Natural killer cell (primary cell): ENCODE measurements around the gene NR1I3. TPM values are rescaled to one million over a fixed set of nuclear protein-coding genes. Genes with fewer than 3 reads are reported as not detected.

Experiments
- ATAC-seq, 3 donors: fragments of 150-1000 bp in 2 of 3; fragments of 200-7000 bp in 1 of 3; cut with Tn5 transposase; 1 replicate in 1 of 3; 2 replicates in 2 of 3; pipeline ENCODE4 v1.10.0; 2021; ENCODE audit warnings: mild to moderate bottlenecking in 2 of 3, moderate library complexity in 2 of 3
- DNase-seq, 2 donors: peaks; one replicate each; pipeline versions ENCODE4 v3.0.0 to v3.0.0-alpha.2; 2013 to 2021; ENCODE audit warnings: mixed read lengths in 1 of 2
- H3K27ac ChIP-seq: one replicate; pipeline ENCODE4 v1.5.1; 2013; ENCODE audit warnings: mild to moderate bottlenecking, low read length
- H3K27me3 ChIP-seq: one replicate; pipeline ENCODE4 v1.6.1; 2013; ENCODE audit warnings: low read length; ENCODE audit not compliant: control insufficient read depth, insufficient read depth
- H3K36me3 ChIP-seq: one replicate; pipeline ENCODE4 v1.6.1; 2013; ENCODE audit warnings: low read length; ENCODE audit not compliant: control insufficient read depth, insufficient read depth
- H3K4me1 ChIP-seq: one replicate; pipeline ENCODE4 v1.6.1; 2013; ENCODE audit warnings: low read length; ENCODE audit not compliant: control insufficient read depth, insufficient read depth
- H3K4me3 ChIP-seq: one replicate; pipeline ENCODE4 v1.5.1; 2013; ENCODE audit warnings: low read length
- H3K9me3 ChIP-seq: one replicate; pipeline ENCODE4 v1.6.1; 2013; ENCODE audit warnings: low read length; ENCODE audit not compliant: control insufficient read depth, insufficient read depth
- H3K27ac Mint-ChIP-seq, 2 donors: one replicate each; pipeline ENCODE4 v1.8.0; 2022; ENCODE audit warnings: mild to moderate bottlenecking in 2 of 2, mixed read lengths in 2 of 2, moderate library complexity in 1 of 2
- H3K27me3 Mint-ChIP-seq, 2 donors: one replicate each; pipeline ENCODE4 v1.8.0; 2022; ENCODE audit warnings: low read depth in 2 of 2, mixed read lengths in 2 of 2
- H3K36me3 Mint-ChIP-seq: one replicate; pipeline ENCODE4 v1.8.0; 2022; ENCODE audit warnings: mixed read lengths
- H3K4me1 Mint-ChIP-seq, 2 donors: one replicate each; pipeline ENCODE4 v1.8.0; 2022; ENCODE audit warnings: mixed read lengths in 2 of 2
- H3K4me3 Mint-ChIP-seq: one replicate; pipeline ENCODE4 v1.8.0; 2022; ENCODE audit warnings: mild to moderate bottlenecking, moderate library complexity, mixed read lengths
- H3K9me3 Mint-ChIP-seq, 2 donors: one replicate each; pipeline ENCODE4 v1.8.0; 2022; ENCODE audit warnings: mixed read lengths in 2 of 2
- CTCF ChIP-seq: fragments of 200-600 bp; IDR thresholded peaks from one replicate; pipeline ENCODE4 v1.8.0; 2022; ENCODE audit warnings: antibody characterized with exemption
- WGBS: methylation state at CpG from one replicate; pipeline ENCODE4 v1.1.7; 2013; ENCODE audit warnings: missing lambda C conversion rate; ENCODE audit not compliant: insufficient coverage; 5-methylcytosine and 5-hydroxymethylcytosine counted together
- intact Hi-C: fragments of 100-400 bp; cut with micrococcal nuclease; formaldehyde crosslinking; loops from one replicate; pipeline ENCODE4 v1.14.2; 2022
- total RNA-seq, 4 donors: library from RNA; stranded (reverse); fragments of 120-200 nt in 1 of 4; gene quantifications; one replicate each; pipeline versions ENCODE4 v1.2.3 to v1.2.4, GENCODE V29; 2013 to 2022

The NR1I3 gene, protein sequence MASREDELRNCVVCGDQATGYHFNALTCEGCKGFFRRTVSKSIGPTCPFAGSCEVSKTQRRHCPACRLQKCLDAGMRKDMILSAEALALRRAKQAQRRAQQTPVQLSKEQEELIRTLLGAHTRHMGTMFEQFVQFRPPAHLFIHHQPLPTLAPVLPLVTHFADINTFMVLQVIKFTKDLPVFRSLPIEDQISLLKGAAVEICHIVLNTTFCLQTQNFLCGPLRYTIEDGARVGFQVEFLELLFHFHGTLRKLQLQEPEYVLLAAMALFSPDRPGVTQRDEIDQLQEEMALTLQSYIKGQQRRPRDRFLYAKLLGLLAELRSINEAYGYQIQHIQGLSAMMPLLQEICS
- total RNA-seq, result not detected
- total RNA-seq (2013), result not detected

- ATAC-seq (no peak), DNase-seq (no peak)
- Mint-ChIP-seq H3K36me3 (no peaks in the 10 kb centered on the region), H3K4me3 (no peak within 1 kb of the TSS), H3K27ac (no peak within 1 kb of the TSS), H3K4me1 (no peaks in the 10 kb centered on the region), H3K9me3 (no peaks in the 10 kb centered on the region), H3K27me3 (peaks cover 3 to 12% of the 10 kb centered on the region in 2 donors)
- Histone ChIP-seq H3K36me3 (no peaks in the 10 kb centered on the region), H3K27me3 (no peaks in the 10 kb centered on the region), H3K4me1 (no peaks in the 10 kb centered on the region), H3K27ac (no peak within 1 kb of the TSS), H3K9me3 (no peaks in the 10 kb centered on the region), H3K4me3 (no peak within 1 kb of the TSS)
- 91% methylated on average over 4 of the region's 4 CpGs for WGBS
- no peak for TF ChIP-seq CTCF
- intact Hi-C loops, result no loop called here
Observed at GRCh38 chr1:161238039-161238473, at the start of gene NR1I3. NR1I3 (minus strand) TSS chr1:161238203; CDS start chr1:161236565, 1,638 bp downstream.

DNA sequence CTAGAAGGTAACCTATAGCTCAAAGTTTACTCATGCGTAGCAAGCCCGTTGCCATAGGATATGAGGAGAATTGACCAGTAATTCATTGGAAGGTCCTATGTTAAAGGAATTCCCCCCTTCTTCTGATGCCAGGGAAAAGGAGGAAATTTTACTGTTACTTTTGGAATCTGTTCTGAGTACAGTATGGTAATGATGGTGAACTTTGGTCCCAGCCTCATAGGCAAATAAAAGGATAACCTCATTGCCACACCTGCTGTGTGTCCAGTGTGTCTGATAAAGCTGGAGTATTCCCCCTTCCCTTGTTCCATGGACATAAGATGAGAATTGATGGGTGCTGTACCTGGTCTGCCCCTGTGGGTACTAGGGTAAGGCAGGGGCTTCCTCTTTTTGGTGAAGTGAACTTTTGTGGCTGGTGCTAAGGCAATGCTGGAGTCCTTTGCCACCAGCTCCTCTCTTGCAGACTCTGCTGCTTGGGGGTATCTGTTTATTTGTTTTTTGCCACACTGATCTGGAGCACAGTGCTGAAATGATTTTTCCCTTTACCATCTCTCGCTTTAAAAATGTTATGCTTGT lies 49.6 kb upstream of the NR1I3 start:
- H3K9me3 Mint-ChIP-seq, result no peaks in the 10 kb centered on the region
- intact Hi-C loops, result no loop called here
- WGBS, result 100% methylated on average over 2 of the region's 3 CpGs
- no peaks in the 10 kb centered on the region for H3K36me3 Mint-ChIP-seq
- H3K27me3 Mint-ChIP-seq, result peaks cover 0 to 3% of the 10 kb centered on the region in 2 donors
- no peak overlapping the region for H3K4me3 ChIP-seq
- H3K27me3 ChIP-seq, result no peaks in the 10 kb centered on the region
- ATAC-seq (no peak), DNase-seq (no peak)
- no peak overlapping the region for H3K4me3 Mint-ChIP-seq
- H3K4me1 Mint-ChIP-seq, result peaks cover 6% of the 10 kb centered on the region in 2 donors
- H3K27ac Mint-ChIP-seq, result no peak overlapping the region
- no peaks in the 10 kb centered on the region for H3K36me3 ChIP-seq
- no peak overlapping the region for H3K27ac ChIP-seq
- H3K4me1 ChIP-seq, result no peaks in the 10 kb centered on the region
- no peaks in the 10 kb centered on the region for H3K9me3 ChIP-seq
- no peak for TF ChIP-seq CTCF

GRCh38 chr1:161285521-161285920 lies 47.5 kb upstream of the NR1I3 start:
- Histone ChIP-seq H3K27me3 (no peaks in the 10 kb centered on the region), H3K36me3 (no peaks in the 10 kb centered on the region), H3K9me3 (no peaks in the 10 kb centered on the region), H3K4me3 (no peak overlapping the region), H3K4me1 (no peaks in the 10 kb centered on the region), H3K27ac (no peak overlapping the region)
- ATAC-seq (no peak), DNase-seq (no peak)
- no peak overlapping the region for H3K4me3 Mint-ChIP-seq
- intact Hi-C loops, result no loop called here
- H3K36me3 Mint-ChIP-seq, result no peaks in the 10 kb centered on the region
- H3K9me3 Mint-ChIP-seq, result no peaks in the 10 kb centered on the region
- no peaks in the 10 kb centered on the region for H3K4me1 Mint-ChIP-seq
- no peak overlapping the region for H3K27ac Mint-ChIP-seq
- 83% methylated on average over 5 of the region's 5 CpGs for WGBS
- no peak for TF ChIP-seq CTCF
- H3K27me3 Mint-ChIP-seq, result peaks cover 0 to 3% of the 10 kb centered on the region in 2 donors
